BE2C (cell line): Measurements from ENCODE around the gene GRID2IP.

Source experiments
- DNase-seq: peaks from one replicate; pipeline ENCODE4 v3.0.0-alpha.2; 2020
- H3K27me3 ChIP-seq: fragments of 250-450 bp; sonication (Bioruptor Pico); 2 replicates; pipeline ENCODE4 v1.5.1; 2020; ENCODE audit warnings: mild to moderate bottlenecking
- H3K36me3 ChIP-seq: fragments of 250-450 bp; sonication (Bioruptor Pico); 2 replicates; pipeline ENCODE4 v1.5.1; 2020; ENCODE audit warnings: mild to moderate bottlenecking
- H3K4me1 ChIP-seq: fragments of 250-450 bp; sonication (Bioruptor Pico); 2 replicates; pipeline ENCODE4 v1.5.1; 2020
- H3K4me3 ChIP-seq: 2 replicates; pipeline ENCODE4 v1.5.1; 2011; ENCODE audit warnings: low read depth, low read length
- H3K9me3 ChIP-seq: fragments of 250-450 bp; sonication (Bioruptor Pico); 2 replicates; pipeline ENCODE4 v1.5.1; 2020
- CTCF ChIP-seq: IDR thresholded peaks from 2 replicates; pipeline ENCODE4 v1.5.1; 2012; ENCODE audit warnings: mild to moderate bottlenecking, low read depth, low read length

The GRID2IP gene

GRCh38 chr7:6536262-6537260 is 14.7 kb downstream of the GRID2IP start:
- TF ChIP-seq CTCF = no peak
- no peaks in the 10 kb centered on the region for H3K9me3 ChIP-seq
- no peaks in the 10 kb centered on the region for H3K36me3 ChIP-seq
- no peaks in the 10 kb centered on the region for H3K4me1 ChIP-seq
- H3K4me3 ChIP-seq = peak overlapping the region; percentile 49
- DNase-seq = peak; percentile 79
- H3K27me3 ChIP-seq = peaks cover 23% of the 10 kb centered on the region

- Histone ChIP-seq H3K4me1 (no peaks in the 10 kb centered on the region), H3K4me3 (no peak overlapping the region), H3K9me3 (no peaks in the 10 kb centered on the region), H3K36me3 (no peaks in the 10 kb centered on the region), H3K27me3 (peaks cover 39% of the 10 kb centered on the region)
- DNase-seq = no peak
- TF ChIP-seq CTCF = no peak
These were observed 17.3 kb downstream of the GRID2IP start for GRCh38 chr7:6533893-6534495.

GRCh38 chr7:6532516-6532915 is 18.7 kb downstream of the GRID2IP start:
- no peak for TF ChIP-seq CTCF
- Histone ChIP-seq H3K4me3 (no peak overlapping the region), H3K36me3 (no peaks in the 10 kb centered on the region), H3K4me1 (no peaks in the 10 kb centered on the region), H3K27me3 (peaks cover 41% of the 10 kb centered on the region), H3K9me3 (no peaks in the 10 kb centered on the region)
- DNase-seq = no peak

GRCh38 chr7:6531492-6532279 is 19.6 kb downstream of the GRID2IP start:
- no peak for TF ChIP-seq CTCF
- Histone ChIP-seq H3K36me3 (no peaks in the 10 kb centered on the region), H3K27me3 (peaks cover 49% of the 10 kb centered on the region), H3K4me1 (no peaks in the 10 kb centered on the region), H3K4me3 (no peak overlapping the region), H3K9me3 (no peaks in the 10 kb centered on the region)
- DNase-seq = no peak

GRCh38 chr7:6530626-6531491 is 20.4 kb downstream of the GRID2IP start:
- H3K4me3 ChIP-seq = no peak overlapping the region
- H3K9me3 ChIP-seq = no peaks in the 10 kb centered on the region
- peaks cover 51% of the 10 kb centered on the region for H3K27me3 ChIP-seq
- DNase-seq = no peak
- TF ChIP-seq CTCF = no peak
- H3K36me3 ChIP-seq = no peaks in the 10 kb centered on the region
- no peaks in the 10 kb centered on the region for H3K4me1 ChIP-seq
